GM23338 (cell line): Measurements from ENCODE around the gene TM9SF4. TPM values are rescaled to one million over a fixed set of nuclear protein-coding genes. Genes with fewer than 3 reads are reported as not detected.

ENCODE experiments used
- ATAC-seq: fragments of 200-7000 bp; cut with Tn5 transposase; 3 replicates; pipeline ENCODE4 v1.9.1; 2020
- DNase-seq: peaks from one replicate; pipeline ENCODE4 v3.0.0-alpha.2; 2015; ENCODE audit warnings: low spot score
- H2AFZ ChIP-seq: fragments of 200-600 bp; sonication (generic); 2 replicates; pipeline ENCODE4 v1.8.0; 2016; ENCODE audit warnings: antibody characterized with exemption, mild to moderate bottlenecking, moderate library complexity
- H3F3A ChIP-seq: fragments of 200-600 bp; sonication (generic); replicated peaks from 2 replicates; pipeline ENCODE4 v1.8.0; 2017; ENCODE audit warnings: antibody characterized with exemption, mixed run types, low read depth
- H3K27ac ChIP-seq: fragments of 200-600 bp; sonication (generic); 2 replicates; pipeline ENCODE4 v1.6.1; 2016; ENCODE audit warnings: low read depth
- H3K27me3 ChIP-seq: fragments of 200-600 bp; sonication (generic); 2 replicates; pipeline ENCODE4 v1.8.0; 2016; ENCODE audit warnings: mild to moderate bottlenecking, mixed run types, moderate library complexity; ENCODE audit not compliant: insufficient read depth
- H3K36me3 ChIP-seq: fragments of 200-600 bp; sonication (generic); 2 replicates; pipeline ENCODE4 v1.8.0; 2016; ENCODE audit warnings: mild to moderate bottlenecking; ENCODE audit not compliant: insufficient read depth
- H3K4me1 ChIP-seq: fragments of 200-600 bp; sonication (generic); 2 replicates; pipeline ENCODE4 v1.8.0; 2016; ENCODE audit warnings: mild to moderate bottlenecking, moderate library complexity; ENCODE audit not compliant: insufficient read depth
- H3K4me2 ChIP-seq: fragments of 200-600 bp; sonication (generic); 2 replicates; pipeline ENCODE4 v1.7.1; 2017; ENCODE audit warnings: mixed run types
- H3K4me3 ChIP-seq: fragments of 200-600 bp; sonication (generic); 2 replicates; pipeline ENCODE4 v1.6.1; 2016; ENCODE audit warnings: mixed run types
- H3K79me2 ChIP-seq: fragments of 200-600 bp; sonication (generic); replicated peaks from 2 replicates; pipeline ENCODE4 v1.8.0; 2017; ENCODE audit warnings: mild to moderate bottlenecking; ENCODE audit not compliant: insufficient read depth
- H3K9me2 ChIP-seq: fragments of 200-600 bp; sonication (generic); 2 replicates; pipeline ENCODE4 v1.8.0; 2017; ENCODE audit not compliant: insufficient read depth
- H4K20me1 ChIP-seq: fragments of 200-600 bp; sonication (generic); replicated peaks from 2 replicates; pipeline ENCODE4 v1.8.0; 2017; ENCODE audit warnings: mild to moderate bottlenecking; ENCODE audit not compliant: insufficient read depth
- H3K27ac Mint-ChIP-seq: 2 replicates; pipeline ENCODE4 v1.8.0; 2020; ENCODE audit warnings: inconsistent platforms, mild to moderate bottlenecking, moderate library complexity, mixed read lengths
- H3K27me3 Mint-ChIP-seq: 3 replicates; pipeline ENCODE4 v1.8.0; 2022; ENCODE audit warnings: low read depth, mild to moderate bottlenecking, moderate library complexity, mixed read lengths, inconsistent platforms; ENCODE audit not compliant: insufficient read depth, poor library complexity
- H3K36me3 Mint-ChIP-seq: 3 replicates; pipeline ENCODE4 v1.8.0; 2021; ENCODE audit warnings: low read depth, mild to moderate bottlenecking, inconsistent platforms, moderate library complexity, mixed read lengths
- H3K4me1 Mint-ChIP-seq: 3 replicates; pipeline ENCODE4 v1.8.0; 2020; ENCODE audit warnings: mild to moderate bottlenecking, inconsistent platforms, mixed read lengths
- H3K4me3 Mint-ChIP-seq: 3 replicates; pipeline ENCODE4 v1.8.0; 2021; ENCODE audit warnings: moderate library complexity, mild to moderate bottlenecking, inconsistent platforms, mixed read lengths
- H3K9me3 Mint-ChIP-seq: 3 replicates; pipeline ENCODE4 v1.8.0; 2020; ENCODE audit warnings: moderate library complexity, mild to moderate bottlenecking, inconsistent platforms, mixed read lengths
- CREB1 ChIP-seq: fragments of 250-450 bp; sonication (Bioruptor Pico); IDR thresholded peaks from 2 replicates; pipeline ENCODE4 v1.5.0; 2020; ENCODE audit warnings: low read depth, mild to moderate bottlenecking, moderate library complexity
- EZH2 ChIP-seq: fragments of 200-600 bp; sonication (generic); IDR thresholded peaks from one replicate; pipeline ENCODE4 v1.8.0; 2017; ENCODE audit warnings: antibody characterized with exemption, mild to moderate bottlenecking, low read depth; ENCODE audit not compliant: unreplicated experiment
- EZH2phosphoT487 ChIP-seq: fragments of 200-600 bp; sonication (generic); IDR thresholded peaks from one replicate; pipeline ENCODE4 v1.8.1; 2018; ENCODE audit warnings: antibody characterized with exemption; ENCODE audit not compliant: unreplicated experiment
- JUNB ChIP-seq: IDR thresholded peaks from one replicate; pipeline ENCODE4 v1.6.1; 2016; ENCODE audit warnings: antibody characterized with exemption; ENCODE audit not compliant: unreplicated experiment
- NANOG ChIP-seq: IDR thresholded peaks from 2 replicates; pipeline ENCODE4 v1.6.1; 2016; ENCODE audit warnings: antibody characterized with exemption, borderline replicate concordance
- POLR2AphosphoS5 ChIP-seq: IDR thresholded peaks from 2 replicates; pipeline ENCODE4 v1.6.1; 2016; ENCODE audit warnings: antibody characterized with exemption, low read depth
- STAT1 ChIP-seq: IDR thresholded peaks from one replicate; pipeline ENCODE4 v1.6.1; 2016; ENCODE audit warnings: antibody characterized with exemption; ENCODE audit not compliant: unreplicated experiment
- ZNF114 ChIP-seq: fragments of 250-450 bp; sonication (Bioruptor Pico); IDR thresholded peaks from 2 replicates; pipeline ENCODE4 v1.5.0; 2020; ENCODE audit warnings: mild to moderate bottlenecking, moderate library complexity
- ZNF331 ChIP-seq: fragments of 250-450 bp; sonication (Bioruptor Pico); IDR thresholded peaks from 2 replicates; pipeline ENCODE4 v1.5.0; 2020; ENCODE audit warnings: low read depth, mild to moderate bottlenecking, moderate library complexity
- polyA plus RNA-seq: library from polyadenylated mRNA; unstranded; fragments of >200 nt; fragmentation: Nextera tagmentation; extraction: Ambion mirVana; gene quantifications from 2 replicates; pipeline ENCODE4 v1.2.1, GENCODE V29; 2016
- total RNA-seq: library from RNA; depleted of rRNA; stranded (reverse); fragments of >200 nt; shearing (Covaris generic); gene quantifications from 2 replicates; pipeline ENCODE4 v1.2.3, GENCODE V29; 2014
- TF ChIP-seq, protein P1 (sequence below): fragments of 250-450 bp; sonication (Bioruptor Pico); IDR thresholded peaks from 2 replicates; pipeline ENCODE4 v1.5.0; 2020; ENCODE audit warnings: mild to moderate bottlenecking, moderate library complexity
- TF ChIP-seq, protein P2 (sequence below), 2 experiments: fragments of 200-600 bp in 1 of 2; sonication (generic) in 1 of 2; conservative IDR thresholded peaks; 2 replicates each; pipeline versions ENCODE4 v1.5.1 to v1.6.1; 2016 to 2017; ENCODE audit warnings: antibody characterized with exemption in 2 of 2, low read depth in 2 of 2, mild to moderate bottlenecking in 2 of 2, moderate library complexity in 1 of 2
- TF ChIP-seq, protein P3 (sequence below): IDR thresholded peaks from 2 replicates; pipeline ENCODE4 v1.6.1; 2016; ENCODE audit warnings: antibody characterized with exemption
- TF ChIP-seq, protein P4 (sequence below): IDR thresholded peaks from one replicate; pipeline ENCODE4 v1.6.1; 2018; ENCODE audit warnings: antibody characterized with exemption; ENCODE audit not compliant: unreplicated experiment

Gene TM9SF4
- total and polyA plus RNA-seq, 2 experiments from 2014 or later: 20.4 to 52.6 TPM

DNA sequence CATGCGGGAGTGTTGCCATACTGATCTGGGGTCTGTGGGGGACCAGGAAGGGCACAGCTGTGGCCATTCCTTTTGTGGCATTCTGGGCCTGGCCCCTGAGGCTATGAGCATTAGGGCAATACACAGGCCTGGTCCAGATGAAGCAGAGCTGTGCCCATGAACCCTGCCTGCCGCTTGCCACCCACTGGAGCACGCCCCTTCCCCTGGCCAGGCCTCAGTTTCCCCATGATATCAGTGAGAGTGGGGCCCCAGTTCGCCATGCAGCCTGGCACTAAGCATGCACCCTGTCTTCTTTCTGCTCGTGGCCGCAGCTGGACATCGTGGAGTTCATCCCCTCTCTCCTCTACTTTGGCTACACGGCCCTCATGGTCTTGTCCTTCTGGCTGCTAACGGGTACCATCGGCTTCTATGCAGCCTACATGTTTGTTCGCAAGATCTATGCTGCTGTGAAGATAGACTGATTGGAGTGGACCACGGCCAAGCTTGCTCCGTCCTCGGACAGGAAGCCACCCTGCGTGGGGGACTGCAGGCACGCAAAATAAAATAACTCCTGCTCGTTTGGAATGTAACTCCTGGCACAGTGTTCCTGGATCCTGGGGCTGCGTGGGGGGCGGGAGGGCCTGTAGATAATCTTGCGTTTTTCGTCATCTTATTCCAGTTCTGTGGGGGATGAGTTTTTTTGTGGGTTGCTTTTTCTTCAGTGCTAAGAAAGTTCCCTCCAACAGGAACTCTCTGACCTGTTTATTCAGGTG, 55.6 kb downstream of the TM9SF4 start:
- no peaks in the 10 kb centered on the region for H3K9me2 ChIP-seq
- Mint-ChIP-seq H3K27ac (no peak overlapping the region), H3K4me1 (peaks cover 11% of the 10 kb centered on the region), H3K4me3 (no peak overlapping the region), H3K36me3 (peaks cover 57% of the 10 kb centered on the region), H3K9me3 (no peaks in the 10 kb centered on the region), H3K27me3 (peaks cover 3% of the 10 kb centered on the region)
- no peaks in the 10 kb centered on the region for H3K27me3 ChIP-seq
- H3K79me2 ChIP-seq: no peaks in the 10 kb centered on the region
- H4K20me1 ChIP-seq: peaks cover 14% of the 10 kb centered on the region; the same call in 1 of the 2 replicates
- H3K4me1 ChIP-seq: peaks cover 5% of the 10 kb centered on the region; the same call in 1 of the 2 replicates
- ATAC-seq: no peak
- H3F3A ChIP-seq: 0 out of 2 replicates have a peak, but pooled peaks cover 8% of the 10 kb centered on the region
- no peak overlapping the region for H3K27ac ChIP-seq
- peaks cover 29% of the 10 kb centered on the region for H3K36me3 ChIP-seq
- DNase-seq: no peak
- H3K4me3 ChIP-seq: no peak overlapping the region
- no peak overlapping the region for H2AFZ ChIP-seq
- TF ChIP-seq JUNB (no peak), NANOG (no peak), ZNF114 (CRISPR knock-in tag) (no peak), ZNF331 (CRISPR knock-in tag) (no peak), EZH2 (no peak), STAT1 (no peak), CREB1 (CRISPR knock-in tag) (no peak), EZH2phosphoT487 (no peak), POLR2AphosphoS5 (no peak)
- TF ChIP-seq, protein P1, sequence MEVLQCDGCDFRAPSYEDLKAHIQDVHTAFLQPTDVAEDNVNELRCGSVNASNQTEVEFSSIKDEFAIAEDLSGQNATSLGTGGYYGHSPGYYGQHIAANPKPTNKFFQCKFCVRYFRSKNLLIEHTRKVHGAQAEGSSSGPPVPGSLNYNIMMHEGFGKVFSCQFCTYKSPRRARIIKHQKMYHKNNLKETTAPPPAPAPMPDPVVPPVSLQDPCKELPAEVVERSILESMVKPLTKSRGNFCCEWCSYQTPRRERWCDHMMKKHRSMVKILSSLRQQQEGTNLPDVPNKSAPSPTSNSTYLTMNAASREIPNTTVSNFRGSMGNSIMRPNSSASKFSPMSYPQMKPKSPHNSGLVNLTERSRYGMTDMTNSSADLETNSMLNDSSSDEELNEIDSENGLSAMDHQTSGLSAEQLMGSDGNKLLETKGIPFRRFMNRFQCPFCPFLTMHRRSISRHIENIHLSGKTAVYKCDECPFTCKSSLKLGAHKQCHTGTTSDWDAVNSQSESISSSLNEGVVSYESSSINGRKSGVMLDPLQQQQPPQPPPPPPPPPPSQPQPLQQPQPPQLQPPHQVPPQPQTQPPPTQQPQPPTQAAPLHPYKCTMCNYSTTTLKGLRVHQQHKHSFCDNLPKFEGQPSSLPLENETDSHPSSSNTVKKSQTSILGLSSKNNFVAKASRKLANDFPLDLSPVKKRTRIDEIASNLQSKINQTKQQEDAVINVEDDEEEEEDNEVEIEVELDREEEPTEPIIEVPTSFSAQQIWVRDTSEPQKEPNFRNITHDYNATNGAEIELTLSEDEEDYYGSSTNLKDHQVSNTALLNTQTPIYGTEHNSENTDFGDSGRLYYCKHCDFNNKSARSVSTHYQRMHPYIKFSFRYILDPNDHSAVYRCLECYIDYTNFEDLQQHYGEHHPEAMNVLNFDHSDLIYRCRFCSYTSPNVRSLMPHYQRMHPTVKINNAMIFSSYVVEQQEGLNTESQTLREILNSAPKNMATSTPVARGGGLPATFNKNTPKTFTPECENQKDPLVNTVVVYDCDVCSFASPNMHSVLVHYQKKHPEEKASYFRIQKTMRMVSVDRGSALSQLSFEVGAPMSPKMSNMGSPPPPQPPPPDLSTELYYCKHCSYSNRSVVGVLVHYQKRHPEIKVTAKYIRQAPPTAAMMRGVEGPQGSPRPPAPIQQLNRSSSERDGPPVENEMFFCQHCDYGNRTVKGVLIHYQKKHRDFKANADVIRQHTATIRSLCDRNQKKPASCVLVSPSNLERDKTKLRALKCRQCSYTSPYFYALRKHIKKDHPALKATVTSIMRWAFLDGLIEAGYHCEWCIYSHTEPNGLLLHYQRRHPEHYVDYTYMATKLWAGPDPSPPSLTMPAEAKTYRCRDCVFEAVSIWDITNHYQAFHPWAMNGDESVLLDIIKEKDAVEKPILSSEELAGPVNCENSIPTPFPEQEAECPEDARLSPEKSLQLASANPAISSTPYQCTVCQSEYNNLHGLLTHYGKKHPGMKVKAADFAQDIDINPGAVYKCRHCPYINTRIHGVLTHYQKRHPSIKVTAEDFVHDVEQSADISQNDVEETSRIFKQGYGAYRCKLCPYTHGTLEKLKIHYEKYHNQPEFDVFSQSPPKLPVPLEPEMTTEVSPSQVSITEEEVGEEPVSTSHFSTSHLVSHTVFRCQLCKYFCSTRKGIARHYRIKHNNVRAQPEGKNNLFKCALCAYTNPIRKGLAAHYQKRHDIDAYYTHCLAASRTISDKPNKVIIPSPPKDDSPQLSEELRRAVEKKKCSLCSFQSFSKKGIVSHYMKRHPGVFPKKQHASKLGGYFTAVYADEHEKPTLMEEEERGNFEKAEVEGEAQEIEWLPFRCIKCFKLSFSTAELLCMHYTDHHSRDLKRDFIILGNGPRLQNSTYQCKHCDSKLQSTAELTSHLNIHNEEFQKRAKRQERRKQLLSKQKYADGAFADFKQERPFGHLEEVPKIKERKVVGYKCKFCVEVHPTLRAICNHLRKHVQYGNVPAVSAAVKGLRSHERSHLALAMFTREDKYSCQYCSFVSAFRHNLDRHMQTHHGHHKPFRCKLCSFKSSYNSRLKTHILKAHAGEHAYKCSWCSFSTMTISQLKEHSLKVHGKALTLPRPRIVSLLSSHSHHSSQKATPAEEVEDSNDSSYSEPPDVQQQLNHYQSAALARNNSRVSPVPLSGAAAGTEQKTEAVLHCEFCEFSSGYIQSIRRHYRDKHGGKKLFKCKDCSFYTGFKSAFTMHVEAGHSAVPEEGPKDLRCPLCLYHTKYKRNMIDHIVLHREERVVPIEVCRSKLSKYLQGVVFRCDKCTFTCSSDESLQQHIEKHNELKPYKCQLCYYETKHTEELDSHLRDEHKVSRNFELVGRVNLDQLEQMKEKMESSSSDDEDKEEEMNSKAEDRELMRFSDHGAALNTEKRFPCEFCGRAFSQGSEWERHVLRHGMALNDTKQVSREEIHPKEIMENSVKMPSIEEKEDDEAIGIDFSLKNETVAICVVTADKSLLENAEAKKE: no peak
- TF ChIP-seq, protein P2, sequence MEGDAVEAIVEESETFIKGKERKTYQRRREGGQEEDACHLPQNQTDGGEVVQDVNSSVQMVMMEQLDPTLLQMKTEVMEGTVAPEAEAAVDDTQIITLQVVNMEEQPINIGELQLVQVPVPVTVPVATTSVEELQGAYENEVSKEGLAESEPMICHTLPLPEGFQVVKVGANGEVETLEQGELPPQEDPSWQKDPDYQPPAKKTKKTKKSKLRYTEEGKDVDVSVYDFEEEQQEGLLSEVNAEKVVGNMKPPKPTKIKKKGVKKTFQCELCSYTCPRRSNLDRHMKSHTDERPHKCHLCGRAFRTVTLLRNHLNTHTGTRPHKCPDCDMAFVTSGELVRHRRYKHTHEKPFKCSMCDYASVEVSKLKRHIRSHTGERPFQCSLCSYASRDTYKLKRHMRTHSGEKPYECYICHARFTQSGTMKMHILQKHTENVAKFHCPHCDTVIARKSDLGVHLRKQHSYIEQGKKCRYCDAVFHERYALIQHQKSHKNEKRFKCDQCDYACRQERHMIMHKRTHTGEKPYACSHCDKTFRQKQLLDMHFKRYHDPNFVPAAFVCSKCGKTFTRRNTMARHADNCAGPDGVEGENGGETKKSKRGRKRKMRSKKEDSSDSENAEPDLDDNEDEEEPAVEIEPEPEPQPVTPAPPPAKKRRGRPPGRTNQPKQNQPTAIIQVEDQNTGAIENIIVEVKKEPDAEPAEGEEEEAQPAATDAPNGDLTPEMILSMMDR (conservative IDR thresholded peaks at IDR 0.05; ENCODE audit: low read depth in 2 of 2): no peak
- TF ChIP-seq, protein P3, sequence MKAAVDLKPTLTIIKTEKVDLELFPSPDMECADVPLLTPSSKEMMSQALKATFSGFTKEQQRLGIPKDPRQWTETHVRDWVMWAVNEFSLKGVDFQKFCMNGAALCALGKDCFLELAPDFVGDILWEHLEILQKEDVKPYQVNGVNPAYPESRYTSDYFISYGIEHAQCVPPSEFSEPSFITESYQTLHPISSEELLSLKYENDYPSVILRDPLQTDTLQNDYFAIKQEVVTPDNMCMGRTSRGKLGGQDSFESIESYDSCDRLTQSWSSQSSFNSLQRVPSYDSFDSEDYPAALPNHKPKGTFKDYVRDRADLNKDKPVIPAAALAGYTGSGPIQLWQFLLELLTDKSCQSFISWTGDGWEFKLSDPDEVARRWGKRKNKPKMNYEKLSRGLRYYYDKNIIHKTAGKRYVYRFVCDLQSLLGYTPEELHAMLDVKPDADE: no peak
- TF ChIP-seq, protein P4, sequence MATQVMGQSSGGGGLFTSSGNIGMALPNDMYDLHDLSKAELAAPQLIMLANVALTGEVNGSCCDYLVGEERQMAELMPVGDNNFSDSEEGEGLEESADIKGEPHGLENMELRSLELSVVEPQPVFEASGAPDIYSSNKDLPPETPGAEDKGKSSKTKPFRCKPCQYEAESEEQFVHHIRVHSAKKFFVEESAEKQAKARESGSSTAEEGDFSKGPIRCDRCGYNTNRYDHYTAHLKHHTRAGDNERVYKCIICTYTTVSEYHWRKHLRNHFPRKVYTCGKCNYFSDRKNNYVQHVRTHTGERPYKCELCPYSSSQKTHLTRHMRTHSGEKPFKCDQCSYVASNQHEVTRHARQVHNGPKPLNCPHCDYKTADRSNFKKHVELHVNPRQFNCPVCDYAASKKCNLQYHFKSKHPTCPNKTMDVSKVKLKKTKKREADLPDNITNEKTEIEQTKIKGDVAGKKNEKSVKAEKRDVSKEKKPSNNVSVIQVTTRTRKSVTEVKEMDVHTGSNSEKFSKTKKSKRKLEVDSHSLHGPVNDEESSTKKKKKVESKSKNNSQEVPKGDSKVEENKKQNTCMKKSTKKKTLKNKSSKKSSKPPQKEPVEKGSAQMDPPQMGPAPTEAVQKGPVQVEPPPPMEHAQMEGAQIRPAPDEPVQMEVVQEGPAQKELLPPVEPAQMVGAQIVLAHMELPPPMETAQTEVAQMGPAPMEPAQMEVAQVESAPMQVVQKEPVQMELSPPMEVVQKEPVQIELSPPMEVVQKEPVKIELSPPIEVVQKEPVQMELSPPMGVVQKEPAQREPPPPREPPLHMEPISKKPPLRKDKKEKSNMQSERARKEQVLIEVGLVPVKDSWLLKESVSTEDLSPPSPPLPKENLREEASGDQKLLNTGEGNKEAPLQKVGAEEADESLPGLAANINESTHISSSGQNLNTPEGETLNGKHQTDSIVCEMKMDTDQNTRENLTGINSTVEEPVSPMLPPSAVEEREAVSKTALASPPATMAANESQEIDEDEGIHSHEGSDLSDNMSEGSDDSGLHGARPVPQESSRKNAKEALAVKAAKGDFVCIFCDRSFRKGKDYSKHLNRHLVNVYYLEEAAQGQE: no peak
- H3K4me2 ChIP-seq: no peak overlapping the region
